PC-3 (cell line): ENCODE measurements around the gene CMPK1. TPM values are rescaled to one million over a fixed set of nuclear protein-coding genes. Genes with fewer than 3 reads are reported as not detected.

ENCODE experiments used
- ATAC-seq: fragments of 200-7000 bp; cut with Tn5 transposase; 2 replicates; pipeline ENCODE4 v1.9.1; 2020; ENCODE audit warnings: mild to moderate bottlenecking, moderate library complexity
- BruUV-seq: library from RNA; stranded (reverse); fragments of 400-500 nt; replicated peaks from 2 replicates; lab custom pipeline; 2021; lab: Mats Ljungman, UMichigan
- CTCF ChIA-PET: fragments of 300-600 bp; sonication (Branson Sonifier 250); formaldehyde crosslinking; loops from one replicate; lab custom pipeline; 2022; ENCODE audit warnings: antibody characterized with exemption; lab: Charles Lee
- POLR2A ChIA-PET: fragments of 300-600 bp; sonication (Branson Sonifier 250); formaldehyde crosslinking; loops from one replicate; lab custom pipeline; 2022; ENCODE audit warnings: antibody characterized with exemption; ENCODE audit not compliant: unreplicated experiment; lab: Charles Lee
- DNase-seq: peaks from one replicate; pipeline ENCODE4 v3.0.0-alpha.2; 2015
- H2AFZ ChIP-seq: fragments of 300-600 bp; sonication (generic); 2 replicates; pipeline ENCODE4 v1.6.0; 2016; ENCODE audit warnings: antibody characterized with exemption, low read length
- H3F3A ChIP-seq: fragments of 300-600 bp; sonication (generic); one replicate; pipeline ENCODE4 v1.6.0; 2017; ENCODE audit warnings: antibody characterized with exemption, low read length, control low read depth, mild to moderate bottlenecking; ENCODE audit not compliant: unreplicated experiment
- H3K27ac ChIP-seq: fragments of 300-600 bp; sonication (generic); 2 replicates; pipeline ENCODE4 v1.5.1; 2016; ENCODE audit warnings: mild to moderate bottlenecking, low read length
- H3K27me3 ChIP-seq: fragments of 300-600 bp; sonication (generic); 2 replicates; pipeline ENCODE4 v1.6.1; 2016; ENCODE audit warnings: low read length, mixed read lengths
- H3K36me3 ChIP-seq: fragments of 300-600 bp; sonication (generic); 2 replicates; pipeline ENCODE4 v1.6.1; 2016; ENCODE audit warnings: low read depth, mixed run types, low read length, mixed read lengths
- H3K4me1 ChIP-seq: fragments of 300-600 bp; sonication (generic); 2 replicates; pipeline ENCODE4 v1.5.1; 2016; ENCODE audit warnings: low read length; ENCODE audit not compliant: insufficient read depth
- H3K4me2 ChIP-seq: fragments of 300-600 bp; sonication (generic); 2 replicates; pipeline ENCODE4 v1.6.0; 2016; ENCODE audit warnings: low read length
- H3K4me3 ChIP-seq: fragments of 300-600 bp; sonication (generic); 2 replicates; pipeline ENCODE4 v1.5.1; 2016; ENCODE audit warnings: mild to moderate bottlenecking, low read length, mixed read lengths
- H3K79me2 ChIP-seq: fragments of 300-600 bp; sonication (generic); 2 replicates; pipeline ENCODE4 v1.6.1; 2017; ENCODE audit warnings: low read length, mixed read lengths
- H3K9ac ChIP-seq: fragments of 300-600 bp; sonication (generic); 2 replicates; pipeline ENCODE4 v1.6.0; 2016; ENCODE audit warnings: mild to moderate bottlenecking, low read length
- H3K9me2 ChIP-seq: fragments of 300-600 bp; sonication (generic); replicated peaks from 2 replicates; pipeline ENCODE4 v1.6.1; 2016; ENCODE audit warnings: mixed run types, low read length, mixed read lengths
- H3K9me3 ChIP-seq: fragments of 300-600 bp; sonication (generic); 2 replicates; pipeline ENCODE4 v1.6.1; 2016; ENCODE audit warnings: low read length, mixed read lengths
- H4K20me1 ChIP-seq: fragments of 300-600 bp; sonication (generic); 2 replicates; pipeline ENCODE4 v1.6.1; 2016; ENCODE audit warnings: low read length, mixed read lengths
- EZH2 ChIP-seq: fragments of 300-600 bp; sonication (generic); IDR thresholded peaks from one replicate; pipeline ENCODE4 v1.6.1; 2017; ENCODE audit warnings: antibody characterized with exemption, mild to moderate bottlenecking, low read length; ENCODE audit not compliant: unreplicated experiment
- EZH2phosphoT487 ChIP-seq: fragments of 300-600 bp; sonication (generic); IDR thresholded peaks from 2 replicates; pipeline ENCODE4 v1.6.1; 2018; ENCODE audit warnings: mild to moderate bottlenecking, antibody characterized with exemption, low read length, borderline replicate concordance
- intact Hi-C: fragments of 100-400 bp; cut with micrococcal nuclease; formaldehyde crosslinking; loops from 2 replicates; pipeline ENCODE4 v1.9.0; 2023
- total RNA-seq: library from RNA; depleted of rRNA; stranded (reverse); fragments of >200 nt; gene quantifications from 2 replicates; pipeline ENCODE4 v1.2.3, GENCODE V29; 2014
- TF ChIP-seq, protein P1 (sequence below): fragments of 300-600 bp; sonication (generic); conservative IDR thresholded peaks from 2 replicates; pipeline ENCODE4 v1.5.1; 2017; ENCODE audit warnings: antibody characterized with exemption, low read depth, mild to moderate bottlenecking, low read length

The CMPK1 gene
- total RNA-seq, 1 experiment from 2014 or later, result 86.2 TPM

DNA sequence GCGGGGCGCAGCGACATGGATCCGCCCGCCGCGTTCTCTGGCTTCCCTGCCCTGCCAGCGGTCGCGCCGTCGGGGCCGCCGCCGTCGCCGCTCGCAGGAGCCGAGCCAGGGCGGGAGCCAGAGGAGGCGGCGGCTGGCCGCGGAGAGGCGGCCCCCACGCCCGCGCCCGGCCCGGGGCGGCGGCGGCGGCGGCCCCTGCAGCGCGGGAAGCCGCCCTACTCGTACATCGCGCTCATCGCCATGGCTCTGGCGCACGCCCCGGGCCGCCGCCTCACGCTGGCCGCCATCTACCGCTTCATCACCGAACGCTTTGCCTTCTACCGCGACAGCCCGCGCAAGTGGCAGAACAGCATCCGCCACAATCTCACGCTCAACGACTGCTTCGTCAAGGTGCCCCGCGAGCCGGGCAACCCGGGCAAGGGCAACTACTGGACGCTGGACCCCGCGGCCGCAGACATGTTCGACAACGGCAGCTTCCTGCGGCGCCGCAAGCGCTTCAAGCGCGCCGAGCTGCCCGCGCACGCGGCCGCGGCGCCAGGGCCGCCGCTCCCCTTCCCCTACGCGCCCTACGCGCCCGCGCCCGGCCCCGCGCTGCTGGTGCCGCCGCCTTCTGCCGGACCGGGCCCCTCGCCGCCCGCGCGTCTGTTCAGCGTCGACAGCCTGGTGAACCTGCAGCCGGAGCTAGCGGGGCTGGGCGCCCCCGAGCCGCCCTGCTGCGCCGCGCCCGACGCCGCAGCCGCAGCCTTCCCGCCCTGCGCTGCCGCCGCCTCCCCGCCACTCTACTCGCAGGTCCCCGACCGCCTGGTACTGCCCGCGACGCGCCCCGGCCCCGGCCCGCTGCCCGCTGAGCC is 83.0 kb downstream of the CMPK1 start:
- Histone ChIP-seq H3K36me3 (no peaks in the 10 kb centered on the region), H3K9me3 (no peaks in the 10 kb centered on the region), H4K20me1 (no peaks in the 10 kb centered on the region), H3K79me2 (no peaks in the 10 kb centered on the region), H3K4me1 (no peaks in the 10 kb centered on the region), H3K27ac (no peak overlapping the region), H3K9ac (no peak overlapping the region), H3F3A (no peaks in the 10 kb centered on the region), H3K9me2 (no peaks in the 10 kb centered on the region), H3K4me3 (no peak overlapping the region), H3K4me2 (no peak overlapping the region), H2AFZ (no peak overlapping the region), H3K27me3 (no peaks in the 10 kb centered on the region)
- TF ChIP-seq EZH2 (no peak), EZH2phosphoT487 (no peak)
- TF ChIP-seq, protein P1, sequence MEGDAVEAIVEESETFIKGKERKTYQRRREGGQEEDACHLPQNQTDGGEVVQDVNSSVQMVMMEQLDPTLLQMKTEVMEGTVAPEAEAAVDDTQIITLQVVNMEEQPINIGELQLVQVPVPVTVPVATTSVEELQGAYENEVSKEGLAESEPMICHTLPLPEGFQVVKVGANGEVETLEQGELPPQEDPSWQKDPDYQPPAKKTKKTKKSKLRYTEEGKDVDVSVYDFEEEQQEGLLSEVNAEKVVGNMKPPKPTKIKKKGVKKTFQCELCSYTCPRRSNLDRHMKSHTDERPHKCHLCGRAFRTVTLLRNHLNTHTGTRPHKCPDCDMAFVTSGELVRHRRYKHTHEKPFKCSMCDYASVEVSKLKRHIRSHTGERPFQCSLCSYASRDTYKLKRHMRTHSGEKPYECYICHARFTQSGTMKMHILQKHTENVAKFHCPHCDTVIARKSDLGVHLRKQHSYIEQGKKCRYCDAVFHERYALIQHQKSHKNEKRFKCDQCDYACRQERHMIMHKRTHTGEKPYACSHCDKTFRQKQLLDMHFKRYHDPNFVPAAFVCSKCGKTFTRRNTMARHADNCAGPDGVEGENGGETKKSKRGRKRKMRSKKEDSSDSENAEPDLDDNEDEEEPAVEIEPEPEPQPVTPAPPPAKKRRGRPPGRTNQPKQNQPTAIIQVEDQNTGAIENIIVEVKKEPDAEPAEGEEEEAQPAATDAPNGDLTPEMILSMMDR, result no peak
- no peak for ATAC-seq
- no peak for DNase-seq
- intact Hi-C loops, result no loop called here
- ChIA-PET POLR2A (no interaction called here), CTCF (no interaction called here)
- BruUV-seq, result no TSS peak

DNA sequence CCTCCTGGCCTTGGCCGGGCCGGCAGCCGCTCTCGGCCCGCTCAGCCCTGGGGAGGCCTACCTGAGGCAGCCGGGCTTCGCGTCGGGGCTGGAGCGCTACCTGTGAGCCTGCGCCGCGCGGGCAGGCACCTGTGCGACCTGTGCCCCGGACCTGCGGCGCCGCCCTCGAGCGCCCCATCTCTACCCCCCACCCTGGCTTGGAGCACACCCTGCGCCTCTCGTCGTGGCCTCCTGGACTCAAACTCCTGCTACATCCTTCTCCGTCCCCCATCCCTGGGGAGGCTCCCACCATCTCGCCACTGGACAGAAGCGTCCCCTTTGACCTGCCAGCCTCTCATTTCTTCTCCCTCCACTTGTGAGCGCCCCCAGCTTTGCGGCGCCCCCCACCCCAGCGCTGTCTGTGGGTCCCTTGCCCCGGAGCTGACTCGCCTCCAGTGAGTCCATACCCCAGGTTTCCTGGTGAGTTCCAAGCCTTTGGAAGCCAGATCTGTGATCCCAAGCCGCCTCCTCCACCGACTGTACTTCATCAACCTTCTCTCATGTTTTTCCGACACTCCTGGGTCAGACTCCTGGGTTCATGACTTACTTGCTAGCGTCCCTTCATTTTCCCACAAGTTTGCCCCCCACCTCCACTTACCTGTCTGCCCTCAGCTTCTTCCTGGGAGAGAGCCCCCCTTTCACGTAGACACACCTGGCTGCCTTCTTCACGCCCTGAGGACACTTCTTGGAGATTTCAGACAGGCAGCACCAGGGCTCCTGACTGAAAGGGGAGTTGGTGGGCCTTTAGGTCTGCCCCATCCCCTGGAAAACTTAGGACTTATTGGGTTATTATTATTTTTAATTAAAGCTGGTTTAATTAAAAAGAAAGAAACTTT is 83.8 kb downstream of the CMPK1 start:
- intact Hi-C loops, result no loop called here
- DNase-seq (no peak), ATAC-seq (no peak)
- H3K9me2 ChIP-seq, result no peaks in the 10 kb centered on the region
- BruUV-seq, result no TSS peak
- TF ChIP-seq EZH2phosphoT487, result no peak
- no peak for TF ChIP-seq EZH2
- TF ChIP-seq, protein P1, result no peak
- H3F3A ChIP-seq, result no peaks in the 10 kb centered on the region
- ChIA-PET CTCF (no interaction called here), POLR2A (no interaction called here)
- H3K9me3 ChIP-seq, result no peaks in the 10 kb centered on the region
- H2AFZ ChIP-seq, result no peak overlapping the region
- no peak overlapping the region for H3K27ac ChIP-seq
- no peak overlapping the region for H3K4me2 ChIP-seq
- H3K79me2 ChIP-seq, result no peaks in the 10 kb centered on the region
- H3K9ac ChIP-seq, result no peak overlapping the region
- H3K36me3 ChIP-seq, result no peaks in the 10 kb centered on the region
- H3K4me1 ChIP-seq, result no peaks in the 10 kb centered on the region
- no peak overlapping the region for H3K4me3 ChIP-seq
- H3K27me3 ChIP-seq, result no peaks in the 10 kb centered on the region
- H4K20me1 ChIP-seq, result no peaks in the 10 kb centered on the region
